ENCODE data around the gene ANTXR1. TPM values are rescaled to one million over a fixed set of nuclear protein-coding genes. Genes with fewer than 3 reads are reported as not detected.

ANTXR1 gene
- total RNA-seq, 1 donor from 2014 or later = 81.2 TPM

- Histone ChIP-seq H3K27me3 (no peaks in the 10 kb centered on the region), H3K36me3 (no peaks in the 10 kb centered on the region), H3K4me3 (no peak overlapping the region), H3K27ac (no peak overlapping the region), H3K9me3 (no peaks in the 10 kb centered on the region), H3K4me1 (peaks cover 4% of the 10 kb centered on the region)
- intact Hi-C loops (cut with DNase I) = no loop called here
- ATAC-seq (peak; percentile 39), DNase-seq (no peak)
- no peak for TF ChIP-seq CTCF (IDR thresholded peaks at IDR 0.05)
Measured at GRCh38 chr2:69026691-69027459, 13.9 kb downstream of the ANTXR1 start.

- no peaks in the 10 kb centered on the region for H3K9me3 ChIP-seq
- no peaks in the 10 kb centered on the region for H3K36me3 ChIP-seq
- no peak for ATAC-seq
- TF ChIP-seq CTCF (IDR thresholded peaks at IDR 0.05) = no peak
- H3K27me3 ChIP-seq = no peaks in the 10 kb centered on the region
- intact Hi-C loops (cut with DNase I) = no loop called here
- no peak for DNase-seq
- H3K27ac ChIP-seq = no peak overlapping the region
- no peak overlapping the region for H3K4me3 ChIP-seq
- peaks cover 10% of the 10 kb centered on the region for H3K4me1 ChIP-seq
Measured at GRCh38 chr2:69030800-69031428, 17.9 kb downstream of the ANTXR1 start.

GRCh38 chr2:69031466-69031865 lies 18.5 kb downstream of the ANTXR1 start:
- Histone ChIP-seq H3K4me3 (no peak overlapping the region), H3K36me3 (no peaks in the 10 kb centered on the region), H3K27ac (no peak overlapping the region), H3K9me3 (no peaks in the 10 kb centered on the region), H3K4me1 (peaks cover 6% of the 10 kb centered on the region), H3K27me3 (no peaks in the 10 kb centered on the region)
- no peak for TF ChIP-seq CTCF (IDR thresholded peaks at IDR 0.05)
- DNase-seq (no peak), ATAC-seq (no peak)
- intact Hi-C loops (cut with DNase I) = no loop called here

- no peak for DNase-seq
- no peak for ATAC-seq
Measured at GRCh38 chr2:69032336-69032735, 19.4 kb downstream of the ANTXR1 start.

GRCh38 chr2:69033461-69034095 lies 20.6 kb downstream of the ANTXR1 start:
- no peaks in the 10 kb centered on the region for H3K27me3 ChIP-seq
- H3K36me3 ChIP-seq = no peaks in the 10 kb centered on the region
- no peak overlapping the region for H3K4me3 ChIP-seq
- H3K27ac ChIP-seq = no peak overlapping the region
- H3K4me1 ChIP-seq = peaks cover 6% of the 10 kb centered on the region
- no peak for TF ChIP-seq CTCF (IDR thresholded peaks at IDR 0.05)
- ATAC-seq (no peak), DNase-seq (no peak)
- intact Hi-C loops (cut with DNase I) = no loop called here
- no peaks in the 10 kb centered on the region for H3K9me3 ChIP-seq

More at GRCh38 chr2:69032336-69032735, 19.4 kb downstream of the ANTXR1 start:
- H3K4me3 ChIP-seq = no peak overlapping the region
- TF ChIP-seq CTCF (IDR thresholded peaks at IDR 0.05) = no peak
- H3K9me3 ChIP-seq = no peaks in the 10 kb centered on the region
- H3K36me3 ChIP-seq = no peaks in the 10 kb centered on the region
- H3K27ac ChIP-seq = no peak overlapping the region
- peaks cover 6% of the 10 kb centered on the region for H3K4me1 ChIP-seq
- no peaks in the 10 kb centered on the region for H3K27me3 ChIP-seq
- intact Hi-C loops (cut with DNase I) = no loop called here
